Activated T-helper 1 cell treated with anti-CD3 and anti-CD28 coated beads, Interleukin-12 subunit alpha, Interleukin-12 subunit beta, Interleukin-2, Interleukin-4 antibody, amounts not matched to agents 30 ng/mL and 10 ng/mL and 1 ng/mL, durations not matched to agents 14 hours and 24 hours and 36 hours (primary cell): ENCODE results near the gene NACAD. TPM values are rescaled to one million over a fixed set of nuclear protein-coding genes. Genes with fewer than 3 reads are reported as not detected.

Experiments used
- DNase-seq: peaks from one replicate; pipeline ENCODE4 v3.0.0; 2021; ENCODE audit warnings: low spot score
- H3K27ac Mint-ChIP-seq: one replicate; pipeline ENCODE4 v1.8.0; 2021; ENCODE audit warnings: mild to moderate bottlenecking, mixed read lengths
- H3K27me3 Mint-ChIP-seq: one replicate; pipeline ENCODE4 v1.8.0; 2022; ENCODE audit warnings: mild to moderate bottlenecking, moderate library complexity, mixed read lengths; ENCODE audit not compliant: insufficient read depth
- H3K36me3 Mint-ChIP-seq: one replicate; pipeline ENCODE4 v1.8.0; 2021; ENCODE audit warnings: low read depth, mixed read lengths
- H3K4me1 Mint-ChIP-seq: one replicate; pipeline ENCODE4 v1.8.0; 2021; ENCODE audit warnings: low read depth, mixed read lengths
- H3K4me3 Mint-ChIP-seq: one replicate; pipeline ENCODE4 v1.8.0; 2021; ENCODE audit warnings: mild to moderate bottlenecking, moderate library complexity, mixed read lengths
- H3K9me3 Mint-ChIP-seq: one replicate; pipeline ENCODE4 v1.8.0; 2021; ENCODE audit warnings: mixed read lengths
- intact Hi-C: fragments of 100-400 bp; cut with micrococcal nuclease; formaldehyde crosslinking; loops from one replicate; pipeline ENCODE4 v1.15.1; 2024
- total RNA-seq: library from RNA; stranded (reverse); gene quantifications from 2 replicates; pipeline ENCODE4 v1.2.3, GENCODE V29; 2022

Gene NACAD
- total RNA-seq, 1 donor from 2014 or later = 0.05 TPM

DNA sequence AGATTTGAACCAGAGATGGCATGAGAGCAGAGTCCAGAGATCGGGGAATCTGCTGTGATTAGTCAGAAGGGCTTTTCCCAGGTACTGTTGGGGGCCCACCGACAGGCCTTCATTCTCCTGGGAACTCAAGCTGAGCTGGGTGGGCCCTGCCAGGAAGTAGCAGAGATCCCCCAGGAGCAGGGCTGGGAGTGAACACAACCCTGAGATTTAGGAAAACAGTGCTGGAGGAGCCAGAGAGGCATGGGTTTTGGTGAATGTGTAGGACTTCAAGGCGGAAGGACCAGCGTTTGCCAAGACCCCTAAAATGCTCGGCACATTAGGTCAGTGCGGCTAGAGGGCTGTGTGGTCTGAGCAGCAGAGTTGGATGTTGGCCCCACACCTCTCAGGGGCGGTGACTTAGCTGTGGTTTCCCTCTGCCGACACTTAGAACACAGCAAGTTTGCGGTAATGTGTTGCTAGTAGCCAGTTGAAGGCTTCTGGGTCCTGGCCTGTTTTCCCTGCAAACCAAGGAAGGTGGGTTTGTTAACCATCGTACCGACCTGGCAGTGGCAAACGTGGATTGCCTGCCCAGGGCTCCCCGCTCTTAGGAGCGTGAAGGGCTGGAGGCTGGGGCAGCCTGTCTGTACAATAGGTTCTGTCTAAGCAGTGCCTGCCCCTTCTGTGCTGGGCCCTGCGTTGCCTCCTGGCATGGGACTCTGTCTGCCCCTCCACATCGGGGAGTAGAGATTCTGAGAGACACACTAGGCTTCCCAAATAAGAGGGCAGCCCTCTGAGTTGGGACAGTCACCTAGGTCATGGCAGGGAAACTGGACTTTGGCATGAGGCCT is 14.0 kb downstream of the NACAD start:
- peaks cover 33% of the 10 kb centered on the region for H3K36me3 Mint-ChIP-seq
- intact Hi-C loops = no loop called here
- H3K9me3 Mint-ChIP-seq = no peaks in the 10 kb centered on the region
- peaks cover 6% of the 10 kb centered on the region for H3K4me1 Mint-ChIP-seq
- no peaks in the 10 kb centered on the region for H3K27me3 Mint-ChIP-seq
- H3K27ac Mint-ChIP-seq = no peak overlapping the region
- no peak for DNase-seq
- no peak overlapping the region for H3K4me3 Mint-ChIP-seq

DNA sequence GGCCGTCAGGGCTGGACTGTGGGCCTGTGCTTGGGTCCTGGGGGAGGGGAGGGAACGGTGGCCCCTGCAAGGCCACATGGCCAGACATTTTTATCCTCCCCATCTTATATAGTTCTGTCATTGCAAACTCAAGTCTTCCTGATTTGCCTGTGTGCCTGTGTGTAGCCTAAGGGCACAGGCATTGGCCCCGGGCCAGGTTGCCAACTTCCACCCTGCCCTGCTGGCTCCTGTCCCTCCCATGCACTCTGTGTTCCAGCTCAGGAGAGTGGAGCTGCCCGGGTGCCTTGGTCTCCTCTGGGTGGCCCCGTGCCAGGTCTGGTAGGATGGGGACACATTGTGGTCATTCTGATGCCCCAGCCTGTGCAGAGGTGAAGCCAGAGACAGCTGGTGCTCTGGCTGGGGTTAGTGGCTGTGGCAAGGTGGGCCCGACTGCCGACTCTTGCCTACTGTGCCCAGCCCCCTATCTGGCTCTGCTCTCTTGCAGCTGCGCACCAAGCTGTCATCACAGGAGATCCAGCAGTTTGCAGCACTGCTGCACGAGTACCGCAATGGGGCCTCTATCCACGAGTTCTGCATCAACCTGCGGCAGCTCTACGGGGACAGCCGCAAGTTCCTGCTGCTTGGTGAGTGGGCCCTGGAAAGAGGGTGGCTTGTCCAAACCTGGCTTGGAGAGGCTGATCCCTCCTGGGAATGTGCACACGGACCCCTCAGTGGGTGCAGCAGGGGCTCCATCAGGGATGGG is 14.8 kb downstream of the NACAD start:
- Mint-ChIP-seq H3K27me3 (no peaks in the 10 kb centered on the region), H3K9me3 (no peaks in the 10 kb centered on the region), H3K4me3 (no peak overlapping the region), H3K36me3 (peaks cover 40% of the 10 kb centered on the region), H3K27ac (no peak overlapping the region), H3K4me1 (peaks cover 6% of the 10 kb centered on the region)
- intact Hi-C loops = no loop called here
- DNase-seq = no peak

DNA sequence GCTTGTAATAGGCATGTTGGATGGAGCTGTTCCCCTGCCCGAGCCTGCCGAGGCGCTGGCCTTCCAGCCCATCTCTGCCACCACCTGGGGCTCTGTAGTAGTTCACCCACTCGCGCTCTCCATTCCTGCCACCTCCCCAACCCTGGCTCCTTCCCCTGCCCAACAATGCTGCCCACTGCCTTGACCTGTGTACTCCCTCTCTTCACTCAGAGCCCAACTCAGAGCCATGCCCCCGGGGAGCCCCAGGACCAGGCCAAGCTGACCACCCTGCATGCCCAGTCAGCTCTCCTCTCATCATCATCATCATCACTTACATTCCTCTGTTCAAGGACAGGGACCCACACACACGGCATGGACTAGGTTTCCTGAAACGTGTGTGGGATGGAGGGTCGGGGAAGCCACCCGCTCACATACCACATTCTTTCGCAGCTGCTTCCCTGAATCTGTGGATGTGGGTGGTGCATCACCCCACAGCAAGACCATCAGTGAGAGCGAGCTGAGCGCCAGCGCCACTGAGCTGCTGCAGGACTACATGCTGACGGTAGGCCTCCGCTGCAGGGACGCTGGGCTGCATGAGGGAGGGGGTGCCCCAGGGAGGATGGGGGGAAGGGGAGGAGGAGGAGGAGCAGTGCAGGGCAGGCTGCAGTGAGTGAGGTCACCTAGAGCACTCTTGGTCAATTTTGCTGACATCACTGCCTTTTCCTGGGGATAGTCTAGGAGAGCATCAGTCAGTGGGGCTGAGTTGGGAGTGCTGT is 15.6 kb downstream of the NACAD start:
- Mint-ChIP-seq H3K27me3 (no peaks in the 10 kb centered on the region), H3K36me3 (peaks cover 45% of the 10 kb centered on the region), H3K27ac (peak overlapping the region; percentile 67), H3K4me3 (no peak overlapping the region), H3K4me1 (peaks cover 6% of the 10 kb centered on the region), H3K9me3 (no peaks in the 10 kb centered on the region)
- DNase-seq = no peak
- intact Hi-C loops = no loop called here

DNA sequence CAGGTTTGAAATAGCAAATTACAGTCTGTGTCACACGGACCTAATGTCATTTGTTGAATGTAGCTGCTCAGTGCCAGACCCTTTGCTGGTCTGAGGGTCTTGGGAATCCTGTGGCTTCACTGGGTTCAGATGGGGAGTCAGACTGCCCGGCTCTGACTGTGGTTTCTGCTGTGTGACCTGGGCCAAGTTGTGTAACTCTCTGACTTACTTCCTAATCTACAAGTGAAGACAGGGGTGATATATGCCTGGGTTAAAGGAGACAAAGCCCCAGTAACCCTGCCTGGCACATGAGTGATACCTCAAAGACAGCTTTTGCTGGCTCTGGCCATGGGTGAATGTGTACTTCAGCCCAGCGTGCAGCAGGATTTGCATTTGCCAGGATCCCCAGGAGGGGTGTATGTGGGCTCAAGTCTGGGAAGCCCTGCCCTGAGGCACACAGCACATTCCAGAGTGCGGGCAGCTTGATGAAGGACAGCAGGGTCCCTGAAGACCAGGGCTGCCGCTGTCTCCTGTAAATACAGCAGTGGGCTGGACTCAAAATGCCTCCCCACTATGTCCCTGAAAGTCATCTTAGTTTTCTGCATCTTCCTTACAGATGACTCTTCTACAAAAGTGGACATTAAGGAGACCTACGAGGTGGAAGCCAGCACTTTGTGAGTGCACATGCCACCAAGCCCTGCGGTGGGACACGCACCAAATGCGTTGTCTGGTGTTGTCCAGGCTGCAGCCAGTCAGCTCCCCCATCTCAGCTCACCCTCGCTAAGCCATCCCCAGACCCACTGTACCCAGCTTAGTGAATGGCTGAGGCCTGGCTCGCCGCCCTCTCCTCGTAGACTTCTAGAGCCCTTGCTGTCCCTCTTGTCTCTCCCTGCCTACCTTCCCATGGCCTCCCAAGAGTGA is 16.4 kb downstream of the NACAD start:
- Mint-ChIP-seq H3K4me1 (peaks cover 11% of the 10 kb centered on the region), H3K27me3 (no peaks in the 10 kb centered on the region), H3K27ac (no peak overlapping the region), H3K36me3 (peaks cover 49% of the 10 kb centered on the region), H3K4me3 (no peak overlapping the region), H3K9me3 (no peaks in the 10 kb centered on the region)
- intact Hi-C loops = no loop called here
- no peak for DNase-seq

DNA sequence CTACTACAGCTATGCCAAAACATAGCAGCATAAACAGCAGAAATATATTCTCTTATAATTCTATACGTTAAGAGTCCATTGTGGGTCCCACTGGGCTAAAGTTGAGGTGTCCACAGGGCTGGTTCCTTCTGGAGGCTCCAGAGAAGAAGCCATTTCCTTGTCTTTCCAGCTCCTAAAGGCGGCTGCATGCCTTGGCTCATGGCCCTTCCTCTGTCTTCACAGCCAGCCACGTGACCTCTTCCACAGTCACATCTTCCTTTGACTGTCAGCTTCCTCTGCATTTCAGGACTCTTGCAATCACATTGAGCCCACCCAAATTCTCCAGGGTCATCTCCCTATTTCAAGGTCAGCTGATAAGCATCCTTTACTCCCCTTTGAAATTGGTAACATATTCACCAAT is 17.2 kb downstream of the NACAD start:
- Mint-ChIP-seq H3K36me3 (peaks cover 50% of the 10 kb centered on the region), H3K27me3 (no peaks in the 10 kb centered on the region), H3K9me3 (no peaks in the 10 kb centered on the region), H3K27ac (no peak overlapping the region), H3K4me3 (no peak overlapping the region), H3K4me1 (peaks cover 12% of the 10 kb centered on the region)
- intact Hi-C loops = no loop called here
- DNase-seq = no peak

DNA sequence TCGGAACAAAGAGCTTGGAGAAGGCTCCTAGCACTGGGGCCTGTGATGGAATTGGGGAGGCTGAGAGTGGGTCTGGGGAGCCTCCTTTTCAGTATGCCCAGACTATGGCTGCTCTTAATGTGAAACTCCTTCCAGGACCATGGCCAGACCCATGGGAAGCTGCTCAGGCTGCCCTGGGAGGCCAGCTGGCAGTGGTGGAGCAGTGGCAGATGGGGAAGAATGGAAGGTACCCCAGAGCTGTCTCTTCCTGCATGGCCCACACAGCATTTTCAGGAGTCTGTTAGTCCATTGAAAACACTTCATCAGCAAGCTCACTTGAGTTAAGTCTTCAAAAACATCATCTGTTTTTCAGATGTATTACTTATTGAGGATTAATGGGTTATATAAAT is 18.5 kb downstream of the NACAD start:
- H3K27me3 Mint-ChIP-seq = no peaks in the 10 kb centered on the region
- H3K9me3 Mint-ChIP-seq = no peaks in the 10 kb centered on the region
- intact Hi-C loops = no loop called here
- no peak for DNase-seq
- no peak overlapping the region for H3K4me3 Mint-ChIP-seq
- peaks cover 20% of the 10 kb centered on the region for H3K4me1 Mint-ChIP-seq
- H3K36me3 Mint-ChIP-seq = peaks cover 51% of the 10 kb centered on the region
- no peak overlapping the region for H3K27ac Mint-ChIP-seq

DNA sequence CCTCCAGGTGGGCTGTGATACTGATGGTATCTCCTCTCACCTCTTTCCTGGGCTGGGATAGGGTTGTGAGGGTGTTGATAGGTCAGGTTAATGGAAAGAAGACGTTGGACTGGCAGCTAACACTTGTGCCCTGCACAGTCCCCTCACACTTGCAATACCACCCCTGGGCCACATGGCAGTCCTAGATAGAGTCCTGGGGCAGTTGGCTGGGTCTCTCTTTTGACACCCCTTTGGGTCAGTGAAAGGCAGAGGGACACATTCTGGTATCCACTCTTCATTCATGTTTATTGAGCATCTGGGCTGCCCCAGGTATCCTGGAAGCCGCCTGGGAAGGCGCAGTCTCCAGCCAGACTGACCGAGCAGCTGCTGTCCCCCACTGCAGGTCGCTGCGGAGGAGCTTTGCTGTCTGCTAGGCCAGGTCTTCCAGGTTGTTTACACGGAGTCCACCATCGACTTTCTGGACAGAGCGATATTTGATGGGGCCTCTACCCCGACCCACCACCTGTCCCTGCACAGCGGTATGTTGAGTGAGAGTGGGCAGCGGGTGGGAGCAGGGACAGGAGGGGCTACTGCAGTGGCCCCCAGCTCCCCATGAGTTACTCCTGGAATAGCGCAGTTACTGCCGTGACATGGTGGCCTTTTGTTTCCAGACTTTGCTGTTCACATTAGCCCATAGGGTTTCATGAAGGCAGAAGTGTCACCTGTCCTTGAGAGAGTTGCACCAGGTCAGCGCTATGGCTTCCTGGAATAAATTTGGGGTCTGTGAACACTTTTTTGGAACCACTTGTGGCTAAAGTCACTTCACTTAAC is 19.1 kb downstream of the NACAD start:
- H3K27me3 Mint-ChIP-seq = no peaks in the 10 kb centered on the region
- peaks cover 20% of the 10 kb centered on the region for H3K4me1 Mint-ChIP-seq
- H3K4me3 Mint-ChIP-seq = no peak overlapping the region
- no peak for DNase-seq
- H3K27ac Mint-ChIP-seq = peak overlapping the region; percentile 29
- no peaks in the 10 kb centered on the region for H3K9me3 Mint-ChIP-seq
- intact Hi-C loops = no loop called here
- H3K36me3 Mint-ChIP-seq = peaks cover 48% of the 10 kb centered on the region

DNA sequence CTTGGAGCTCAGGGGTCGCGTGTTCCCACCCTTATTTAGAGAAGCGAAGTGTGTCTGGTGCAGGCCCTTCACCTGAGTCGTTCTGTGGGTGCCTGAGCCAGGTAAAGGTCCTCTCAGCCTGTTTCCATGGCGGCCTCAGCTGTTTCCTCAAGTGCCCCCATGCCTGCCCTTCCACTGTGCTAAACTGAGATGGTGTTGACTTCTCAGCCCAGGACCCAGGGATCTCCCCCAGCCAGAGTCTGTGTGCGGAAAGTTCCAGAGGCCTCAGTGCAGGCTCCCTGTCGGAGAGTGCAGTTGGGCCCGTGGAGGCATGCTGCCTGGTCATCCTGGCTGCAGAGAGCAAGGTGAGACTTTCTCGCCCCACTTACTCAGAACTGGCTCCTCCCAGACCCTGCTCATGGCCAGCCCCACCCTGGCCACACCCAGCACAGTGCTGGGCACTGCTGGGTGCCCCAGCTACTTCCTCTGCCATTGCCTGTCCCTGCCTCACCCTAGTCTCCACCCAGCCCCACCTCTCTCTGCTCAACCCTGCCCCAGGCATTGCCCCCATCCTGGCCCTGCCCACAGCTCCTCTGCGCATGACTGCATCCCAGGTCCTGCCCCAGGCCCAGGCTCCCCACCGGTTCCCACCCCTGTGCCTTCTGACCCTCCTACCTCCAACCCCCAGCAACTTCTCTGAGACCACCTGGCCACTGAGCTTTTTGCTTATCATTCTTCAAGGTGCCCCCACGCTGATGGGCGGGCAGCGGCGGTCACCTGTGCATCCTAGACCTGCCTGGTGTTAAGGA is 20.3 kb downstream of the NACAD start:
- H3K27me3 Mint-ChIP-seq = no peaks in the 10 kb centered on the region
- H3K27ac Mint-ChIP-seq = peak overlapping the region; percentile 35
- H3K36me3 Mint-ChIP-seq = peaks cover 49% of the 10 kb centered on the region
- no peak overlapping the region for H3K4me3 Mint-ChIP-seq
- no peaks in the 10 kb centered on the region for H3K9me3 Mint-ChIP-seq
- intact Hi-C loops = no loop called here
- peaks cover 20% of the 10 kb centered on the region for H3K4me1 Mint-ChIP-seq
- no peak for DNase-seq

DNA sequence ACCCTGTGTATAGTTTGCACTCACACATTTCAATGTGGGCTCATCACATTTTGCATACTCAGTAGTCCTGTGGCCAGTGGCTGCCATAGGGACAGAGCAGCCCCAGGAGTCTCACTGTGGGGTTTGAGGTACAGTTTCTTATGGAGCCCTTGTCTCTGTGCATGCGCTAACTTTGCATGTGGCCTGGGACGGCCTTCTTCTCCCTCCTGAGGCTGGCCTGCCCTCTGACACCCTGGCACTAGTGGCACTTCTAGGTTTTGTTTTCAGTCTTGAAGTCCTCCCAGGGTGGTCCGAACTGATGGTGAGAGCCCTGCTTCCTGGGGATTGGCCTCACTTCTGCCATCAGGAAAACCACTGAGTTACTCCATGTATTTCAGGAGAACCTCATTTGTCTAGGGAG is 21.2 kb downstream of the NACAD start:
- H3K4me1 Mint-ChIP-seq = peaks cover 20% of the 10 kb centered on the region
- peaks cover 43% of the 10 kb centered on the region for H3K36me3 Mint-ChIP-seq
- H3K4me3 Mint-ChIP-seq = no peak overlapping the region
- DNase-seq = no peak
- H3K9me3 Mint-ChIP-seq = no peaks in the 10 kb centered on the region
- no peaks in the 10 kb centered on the region for H3K27me3 Mint-ChIP-seq
- no peak overlapping the region for H3K27ac Mint-ChIP-seq
- intact Hi-C loops = no loop called here

DNA sequence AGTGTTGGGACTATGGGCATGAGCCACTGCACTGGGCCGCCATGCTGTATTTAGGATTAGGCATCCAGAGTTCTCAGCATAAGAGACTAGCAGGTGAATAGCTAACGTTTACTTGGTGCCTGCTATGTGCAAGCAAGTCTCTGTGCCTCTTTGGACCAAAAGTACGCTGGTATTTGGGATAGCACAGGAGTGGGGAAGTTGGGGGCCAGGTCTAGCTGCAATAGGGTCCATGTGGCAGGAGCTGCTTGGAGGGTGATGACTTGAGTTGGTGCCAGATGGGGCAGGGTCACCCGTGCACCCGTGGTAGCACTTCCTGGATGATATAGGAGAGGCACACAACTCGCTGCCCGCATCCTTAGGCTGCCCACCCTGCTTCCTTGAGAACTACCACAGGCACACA is 22.4 kb downstream of the NACAD start:
- H3K9me3 Mint-ChIP-seq = no peaks in the 10 kb centered on the region
- H3K27ac Mint-ChIP-seq = peak overlapping the region; percentile 21
- H3K4me1 Mint-ChIP-seq = peaks cover 23% of the 10 kb centered on the region
- no peak for DNase-seq
- H3K36me3 Mint-ChIP-seq = peaks cover 35% of the 10 kb centered on the region
- intact Hi-C loops = no loop called here
- H3K27me3 Mint-ChIP-seq = no peaks in the 10 kb centered on the region
- H3K4me3 Mint-ChIP-seq = no peak overlapping the region
